Lower leg skin (tissue), 4 donors: ENCODE data around the gene PDXK. TPM values are rescaled to one million over a fixed set of nuclear protein-coding genes. Genes with fewer than 3 reads are reported as not detected.

Experiments used
- DNase-seq, 2 donors: peaks; one replicate each; pipeline ENCODE4 v3.0.0-alpha.2; 2019; ENCODE audit warnings: low spot score in 2 of 2
- H3K4me3 ChIP-seq: fragments of 200-600 bp; sonication (generic); 2 replicates; pipeline ENCODE4 v1.5.1; 2017; ENCODE audit warnings: mild to moderate bottlenecking, low read depth; ENCODE audit not compliant: poor library complexity, severe bottlenecking
- POLR2A ChIP-seq, 2 donors: fragments of 450-650 bp; IDR thresholded peaks; one replicate each; pipeline ENCODE4 v1.6.1; 2016 to 2017; ENCODE audit warnings: antibody characterized with exemption in 2 of 2, mild to moderate bottlenecking in 1 of 2, moderate library complexity in 1 of 2
- WGBS, 2 donors: methylation state at CpG; one replicate each; pipeline ENCODE4 v1.1.5; 2018; 5-methylcytosine and 5-hydroxymethylcytosine counted together
- intact Hi-C: fragments of 100-400 bp; cut with DNase I; formaldehyde crosslinking; loops from one replicate; pipeline ENCODE4 v1.15.0; 2023; ENCODE audit warnings: low total_unique reads
- total RNA-seq, 4 donors: library from RNA; depleted of rRNA; stranded (reverse); fragments of >200 nt; gene quantifications; one replicate each; pipeline ENCODE4 v1.1.0, GENCODE V29; 2016
- TF ChIP-seq, protein P1 (sequence below), 3 donors: fragments of 450-650 bp; IDR thresholded peaks; one replicate each; pipeline ENCODE4 v1.5.1; 2016; ENCODE audit warnings: antibody characterized with exemption in 3 of 3, mild to moderate bottlenecking in 3 of 3, moderate library complexity in 2 of 3

PDXK gene
- total RNA-seq, 4 donors from 2014 or later = 19.5 to 55.6 (median 42.1) TPM

GRCh38 chr21:43799301-43799840, 80.4 kb downstream of the PDXK start:
- no peak for DNase-seq
- intact Hi-C loops = no loop called here
- no peak for TF ChIP-seq POLR2A (IDR thresholded peaks at IDR 0.05)
- TF ChIP-seq, protein P1, sequence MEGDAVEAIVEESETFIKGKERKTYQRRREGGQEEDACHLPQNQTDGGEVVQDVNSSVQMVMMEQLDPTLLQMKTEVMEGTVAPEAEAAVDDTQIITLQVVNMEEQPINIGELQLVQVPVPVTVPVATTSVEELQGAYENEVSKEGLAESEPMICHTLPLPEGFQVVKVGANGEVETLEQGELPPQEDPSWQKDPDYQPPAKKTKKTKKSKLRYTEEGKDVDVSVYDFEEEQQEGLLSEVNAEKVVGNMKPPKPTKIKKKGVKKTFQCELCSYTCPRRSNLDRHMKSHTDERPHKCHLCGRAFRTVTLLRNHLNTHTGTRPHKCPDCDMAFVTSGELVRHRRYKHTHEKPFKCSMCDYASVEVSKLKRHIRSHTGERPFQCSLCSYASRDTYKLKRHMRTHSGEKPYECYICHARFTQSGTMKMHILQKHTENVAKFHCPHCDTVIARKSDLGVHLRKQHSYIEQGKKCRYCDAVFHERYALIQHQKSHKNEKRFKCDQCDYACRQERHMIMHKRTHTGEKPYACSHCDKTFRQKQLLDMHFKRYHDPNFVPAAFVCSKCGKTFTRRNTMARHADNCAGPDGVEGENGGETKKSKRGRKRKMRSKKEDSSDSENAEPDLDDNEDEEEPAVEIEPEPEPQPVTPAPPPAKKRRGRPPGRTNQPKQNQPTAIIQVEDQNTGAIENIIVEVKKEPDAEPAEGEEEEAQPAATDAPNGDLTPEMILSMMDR (IDR thresholded peaks at IDR 0.05) = no peak
- 89 to 91% methylated on average over 17 to 18 of the region's 19 CpGs for whole genome bisulfite sequencing, 2 donors
- no peak overlapping the region for H3K4me3 ChIP-seq

- TF ChIP-seq, protein P1 (IDR thresholded peaks at IDR 0.05) = no peak
- TF ChIP-seq POLR2A (IDR thresholded peaks at IDR 0.05) = no peak
- no peak for DNase-seq
- 95 to 96% methylated on average over 16 to 17 of the region's 17 CpGs for WGBS, 2 donors
- no peak overlapping the region for H3K4me3 ChIP-seq
- intact Hi-C loops = no loop called here
Observed at GRCh38 chr21:43800124-43800523, 81.2 kb downstream of the PDXK start.

DNA sequence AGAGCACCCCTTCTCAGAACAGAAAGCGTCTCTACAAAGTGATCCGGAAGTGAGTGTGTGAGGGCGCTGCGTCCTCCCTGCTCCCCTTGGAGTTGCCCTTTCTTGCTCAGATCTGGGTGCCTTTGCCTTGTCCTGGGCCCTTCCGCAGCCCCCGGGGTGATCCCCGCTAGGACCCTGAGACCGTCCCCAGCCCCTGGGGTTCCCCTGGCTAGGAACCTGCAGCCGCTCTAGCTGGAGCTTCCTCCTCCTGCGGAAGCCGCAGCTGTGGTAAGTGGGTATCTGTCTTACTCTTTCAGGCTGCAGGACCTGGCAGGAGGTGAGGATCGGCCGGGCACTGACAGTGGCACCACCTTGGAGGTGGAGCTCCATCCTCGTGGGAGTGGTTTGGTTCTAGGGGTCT, 81.6 kb downstream of the PDXK start:
- 94 to 96% methylated on average over 13 of the region's 14 CpGs for WGBS, 2 donors
- no peak overlapping the region for H3K4me3 ChIP-seq
- TF ChIP-seq, protein P1 (IDR thresholded peaks at IDR 0.05) = no peak
- no peak for TF ChIP-seq POLR2A (IDR thresholded peaks at IDR 0.05)
- intact Hi-C loops = no loop called here
- DNase-seq = no peak

- DNase-seq = no peak
- TF ChIP-seq, protein P1 (IDR thresholded peaks at IDR 0.05) = no peak
- TF ChIP-seq POLR2A (IDR thresholded peaks at IDR 0.05) = no peak
- no peak overlapping the region for H3K4me3 ChIP-seq
- intact Hi-C loops = no loop called here
- 95 to 96% methylated on average over 42 of the region's 42 CpGs for WGBS, 2 donors
Observed at GRCh38 chr21:43801006-43801783, 82.3 kb downstream of the PDXK start.

DNA sequence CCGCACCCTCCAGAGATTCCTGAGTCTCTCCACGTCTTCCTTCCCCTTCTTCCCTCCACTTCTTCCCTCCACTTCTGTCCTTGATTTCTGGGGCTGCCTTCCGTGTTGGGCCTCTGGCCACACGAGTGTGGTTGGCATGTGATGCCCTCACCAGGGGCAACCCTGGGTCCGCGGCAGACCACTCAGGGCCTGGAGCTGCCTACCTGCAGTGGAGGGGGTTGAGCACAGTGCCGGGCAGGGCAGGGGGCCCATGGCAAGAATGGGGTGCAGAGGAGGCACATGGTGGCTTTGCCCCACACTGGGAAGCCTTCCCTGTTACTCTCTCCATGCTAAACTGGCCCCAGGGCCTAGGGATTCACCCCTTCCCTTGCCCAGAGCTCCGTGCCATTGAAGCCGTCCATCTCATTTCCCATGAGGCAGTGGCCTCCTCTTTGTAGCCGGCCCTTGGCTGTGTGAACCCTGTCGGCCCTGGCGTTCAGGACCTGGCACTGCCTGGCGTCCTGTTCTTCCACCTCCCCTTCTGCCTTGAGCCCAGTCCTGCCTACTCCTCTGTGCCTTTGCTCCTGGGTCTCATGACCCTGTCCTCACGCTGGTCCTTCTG, 83.9 kb downstream of the PDXK start:
- H3K4me3 ChIP-seq = no peak overlapping the region
- DNase-seq = no peak
- intact Hi-C loops = no loop called here
- 80 to 83% methylated on average over 14 of the region's 14 CpGs for WGBS, 2 donors
- TF ChIP-seq, protein P1 (IDR thresholded peaks at IDR 0.05) = no peak
- TF ChIP-seq POLR2A (IDR thresholded peaks at IDR 0.05) = no peak
